HG02610 (cell line): Measurements from ENCODE around the gene EMCN.

Experiments
- ATAC-seq: cut with Tn5 transposase; IDR thresholded peaks from one replicate; pipeline ENCODE4 v1.9.1; 2021; ENCODE audit warnings: mild to moderate bottlenecking, moderate library complexity; ENCODE audit not compliant: unreplicated experiment

The EMCN gene

GRCh38 chr4:100493756-100494155 is 24.1 kb downstream of the EMCN start:
- ATAC-seq: no peak

DNA sequence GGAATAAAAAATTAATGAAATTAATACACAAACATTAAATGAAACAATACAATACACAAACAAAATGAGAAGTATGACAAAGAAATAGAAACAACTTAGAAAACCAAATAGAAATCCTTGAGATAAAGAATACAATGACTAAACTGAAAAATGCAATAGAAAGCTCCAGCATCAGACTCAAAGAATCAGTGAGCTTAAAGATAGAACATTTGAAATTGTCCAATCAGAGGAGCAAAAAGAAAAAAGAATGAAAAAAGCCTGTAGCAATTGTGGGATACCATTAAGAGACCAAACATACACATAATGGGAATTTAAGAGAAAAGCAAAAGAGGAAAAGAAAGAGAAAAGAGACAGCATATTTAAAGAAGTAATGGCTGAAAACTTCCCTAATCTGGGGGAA is 25.7 kb downstream of the EMCN start:
- ATAC-seq: no peak

GRCh38 chr4:100489305-100489704 is 28.5 kb downstream of the EMCN start:
- no peak for ATAC-seq

DNA sequence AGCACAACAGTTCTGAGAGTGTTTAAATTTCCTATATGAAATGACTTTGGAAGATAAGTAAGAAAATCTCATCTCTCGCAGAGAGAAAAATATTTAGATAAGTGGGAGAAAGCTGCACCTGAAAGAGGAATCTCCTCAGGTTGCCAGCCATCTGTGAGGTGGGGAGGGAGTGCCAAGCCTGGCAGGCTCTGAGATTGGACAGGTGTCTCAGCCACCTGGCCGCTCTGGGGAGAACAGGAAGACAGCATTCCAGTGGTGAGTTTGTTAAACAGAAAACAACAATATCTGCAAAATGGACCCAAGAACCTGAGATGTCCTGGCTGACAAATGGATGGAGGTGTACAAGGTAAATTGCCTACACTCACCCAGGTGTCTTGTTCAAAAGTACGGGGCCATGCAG is 31.3 kb downstream of the EMCN start:
- no peak for ATAC-seq

DNA sequence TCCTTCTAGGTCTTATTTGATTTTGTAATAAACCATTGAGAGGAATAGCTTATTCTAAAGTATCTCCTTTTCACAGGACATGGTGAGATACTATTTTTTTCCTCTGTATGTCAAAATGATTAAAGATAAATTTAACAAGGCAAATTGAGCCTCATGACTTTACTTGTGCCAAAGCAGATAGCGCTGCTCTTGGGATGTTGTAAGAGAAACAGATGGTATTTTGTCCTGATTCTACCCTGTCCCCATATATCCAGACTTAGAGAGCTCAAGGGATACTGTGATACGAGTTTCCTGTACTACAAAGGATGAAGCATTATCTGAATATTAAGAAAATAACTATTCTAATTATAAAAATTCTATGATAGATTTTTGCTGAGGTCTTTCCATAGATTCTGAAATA is 34.0 kb downstream of the EMCN start:
- ATAC-seq: no peak

GRCh38 chr4:100479971-100480370 is 37.9 kb downstream of the EMCN start:
- no peak for ATAC-seq

- ATAC-seq: no peak
Measured at GRCh38 chr4:100469555-100469954, 48.3 kb downstream of the EMCN start.

- no peak for ATAC-seq
Measured at GRCh38 chr4:100466501-100466900, 51.3 kb downstream of the EMCN start.

GRCh38 chr4:100461807-100462605 is 55.8 kb downstream of the EMCN start:
- no peak for ATAC-seq

DNA sequence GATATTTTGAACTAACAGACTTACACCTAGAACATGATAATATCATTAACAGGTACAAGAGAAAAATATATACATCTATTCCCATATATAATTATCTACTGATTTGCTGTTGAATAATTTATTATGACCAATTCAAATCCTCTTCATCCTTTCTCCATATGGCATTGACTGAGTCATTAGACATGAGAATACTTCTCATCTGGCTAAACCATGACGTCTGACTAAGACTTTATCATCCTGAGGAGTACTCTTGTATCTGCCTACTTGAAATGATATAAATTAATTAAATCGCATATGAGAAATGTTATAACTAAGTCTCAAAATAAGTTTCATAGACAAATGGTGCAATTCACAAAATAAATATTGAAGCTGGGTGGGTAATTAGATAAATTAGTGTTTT is 67.4 kb downstream of the EMCN start:
- no peak for ATAC-seq

DNA sequence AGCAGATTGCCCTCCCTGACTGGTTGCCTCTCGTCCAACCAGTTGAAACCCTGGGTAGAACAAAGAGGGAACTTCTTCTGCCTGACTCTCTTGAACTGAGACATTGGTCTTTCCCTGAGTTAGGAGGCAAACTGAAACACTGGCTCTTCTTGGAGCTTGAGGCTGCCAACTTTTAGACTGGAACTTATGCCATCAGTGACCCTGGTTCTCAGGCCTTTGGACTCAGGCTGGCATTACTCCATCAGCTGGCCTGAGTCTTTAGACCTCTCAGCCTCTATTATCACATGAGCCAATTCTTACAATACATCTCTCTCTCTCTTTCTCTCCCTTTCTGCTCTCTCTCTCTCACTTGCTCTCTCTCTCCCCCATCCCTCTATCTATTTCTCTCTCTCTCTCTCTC is 86.4 kb downstream of the EMCN start:
- ATAC-seq: no peak

DNA sequence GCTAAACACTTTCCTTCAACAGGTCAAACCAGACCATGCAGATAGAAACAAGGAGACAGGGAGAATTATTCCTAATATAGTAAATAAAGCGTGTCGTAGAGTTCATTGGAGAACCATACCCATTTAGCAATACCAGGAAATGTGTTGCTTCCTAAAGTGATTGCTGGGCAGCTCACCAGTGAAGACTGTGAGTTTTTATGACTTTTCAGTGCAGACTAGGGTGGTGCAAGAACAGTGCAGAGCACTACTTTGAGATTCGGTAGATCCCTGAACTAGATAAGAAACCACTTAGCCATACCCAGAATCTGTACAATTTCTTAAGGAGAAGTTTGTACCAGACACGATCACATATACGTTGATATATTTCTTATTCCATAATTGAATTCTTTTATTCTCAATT is 87.4 kb downstream of the EMCN start:
- no peak for ATAC-seq

- ATAC-seq: no peak
Measured at GRCh38 chr4:100429616-100430015, 88.2 kb downstream of the EMCN start.

GRCh38 chr4:100428051-100428450 is 89.8 kb downstream of the EMCN start:
- ATAC-seq: no peak

GRCh38 chr4:100424376-100424775 is 93.4 kb downstream of the EMCN start:
- no peak for ATAC-seq

- ATAC-seq: no peak
Measured at GRCh38 chr4:100422894-100423293, 94.9 kb downstream of the EMCN start.

- ATAC-seq: no peak
Measured at GRCh38 chr4:100421361-100421978, 96.4 kb downstream of the EMCN start.

DNA sequence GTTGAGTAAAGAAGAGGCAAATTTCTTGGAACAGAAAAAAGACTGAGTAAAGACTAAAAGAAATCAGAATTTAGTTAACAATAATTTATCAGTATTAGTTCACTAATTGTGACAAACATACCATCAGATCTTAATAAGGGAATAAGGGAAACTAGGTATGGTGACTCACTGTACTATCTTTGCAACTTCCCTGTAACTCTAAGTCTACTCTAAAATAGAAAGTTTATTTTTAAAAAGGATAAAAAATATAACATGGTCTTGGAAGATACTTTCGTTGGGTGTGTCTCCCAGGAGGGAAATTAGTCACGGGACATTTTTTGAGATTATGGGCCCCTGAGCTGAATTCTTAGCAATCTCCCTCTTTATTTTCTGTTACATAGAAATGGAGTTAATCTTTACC is 97.3 kb downstream of the EMCN start:
- no peak for ATAC-seq

GRCh38 chr4:100417565-100417964 is 100.3 kb downstream of the EMCN start:
- ATAC-seq: no peak

DNA sequence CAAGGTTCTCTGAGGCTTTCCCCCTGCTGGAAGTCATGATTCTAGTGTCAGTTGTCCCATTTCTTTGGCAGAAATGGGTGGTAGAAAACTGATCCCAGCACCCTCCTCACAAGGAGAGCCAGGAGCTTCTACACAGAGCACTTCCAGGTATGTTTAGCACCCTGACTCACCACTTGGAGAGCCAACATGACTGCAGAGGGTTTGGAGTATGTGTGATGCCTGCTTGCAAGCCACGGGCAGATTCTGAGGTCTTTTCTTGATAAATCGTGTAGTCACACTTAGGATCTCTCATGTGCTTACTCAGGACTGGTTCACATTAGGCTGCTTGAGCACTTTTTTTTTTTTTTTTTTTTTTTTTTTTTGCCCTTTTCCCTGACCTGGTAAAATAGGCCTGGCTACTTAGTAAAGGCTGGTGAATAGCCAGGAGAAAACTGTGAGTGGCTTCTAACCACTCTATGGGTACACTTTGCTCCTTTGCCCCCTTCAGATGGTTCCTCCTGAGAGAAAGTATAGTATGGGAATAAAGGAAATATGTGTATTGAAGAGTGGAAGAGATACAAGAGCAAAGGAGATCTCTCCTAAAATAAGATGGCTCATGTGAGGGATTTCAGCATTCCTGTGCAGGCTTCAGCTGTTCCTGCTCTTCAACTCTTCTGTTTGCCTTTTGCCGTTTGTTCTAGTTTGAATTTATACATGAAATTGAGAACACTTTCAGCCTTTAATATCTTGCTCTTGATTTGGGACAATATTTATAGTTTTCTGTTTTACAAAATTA is 103.6 kb downstream of the EMCN start:
- no peak for ATAC-seq

- no peak for ATAC-seq
Measured at GRCh38 chr4:100391863-100392262, 126.0 kb downstream of the EMCN start.

GRCh38 chr4:100391086-100391485 is 126.7 kb downstream of the EMCN start:
- ATAC-seq: no peak
